Activated CD4-positive, alpha-beta T cell treated with anti-CD3 and anti-CD28 coated beads, Interleukin-2, amount 50 U/mL, for 16 hours (primary cell): ENCODE results near the gene CDK6.
"Not testable (repeated sequence)": the region's sequence is repeated elsewhere in the genome, so short reads cannot be mapped to it uniquely, and the experiment has no call there.

Experiments used
- DNase-seq: peaks from one replicate; pipeline ENCODE4 v3.0.0-alpha.2; 2020

Gene CDK6

DNA sequence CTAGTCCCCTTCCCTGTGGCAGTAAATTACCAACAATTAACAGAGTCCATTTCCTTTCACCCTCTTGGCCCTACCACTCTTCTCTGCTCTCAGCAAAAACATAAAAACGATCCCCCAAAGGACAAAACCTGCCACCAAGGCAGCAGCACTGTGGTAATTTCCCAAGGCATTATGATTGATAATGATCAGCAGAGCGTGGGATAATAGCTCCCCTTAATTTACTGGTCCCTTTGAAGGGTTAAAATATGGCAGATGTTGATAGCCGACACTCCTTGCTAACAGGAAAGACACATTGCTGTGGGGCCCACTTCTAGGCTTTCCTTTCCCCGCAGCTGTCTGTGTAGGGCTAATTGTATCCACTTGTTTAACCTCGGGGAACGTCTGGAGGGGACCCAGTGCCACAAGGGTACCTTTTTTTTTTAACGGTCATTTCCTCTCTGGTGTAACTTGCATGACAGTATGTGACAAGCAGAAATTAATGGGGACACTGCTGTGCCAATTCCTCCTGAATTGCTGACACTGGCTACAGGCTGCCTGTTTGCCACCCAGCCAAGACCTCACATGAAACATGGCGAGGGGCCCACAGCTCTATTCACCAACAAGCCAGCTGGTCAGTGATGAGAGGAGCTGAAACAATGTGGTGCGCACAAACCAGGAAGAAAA lies 81.3 kb downstream of the CDK6 start:
- DNase-seq, result no peak

DNA sequence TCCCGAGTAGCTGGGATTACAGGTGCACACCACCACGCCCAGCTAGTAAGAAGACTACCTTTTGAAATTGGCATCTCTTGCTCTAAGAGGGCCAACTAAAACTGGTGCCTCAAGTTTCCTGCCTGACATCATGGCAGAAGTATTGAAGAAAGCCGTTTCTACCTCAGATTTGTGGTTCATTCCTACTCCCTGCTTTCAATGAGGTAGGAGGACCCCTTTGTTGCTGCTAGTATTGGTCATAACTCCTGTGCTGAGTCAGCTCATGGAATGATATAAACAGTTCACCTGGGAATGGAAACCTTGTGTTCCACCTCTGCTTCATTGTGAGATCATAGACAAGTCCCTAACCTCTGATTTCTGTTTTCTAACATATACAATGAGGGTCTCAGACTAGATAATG lies 82.8 kb downstream of the CDK6 start:
- DNase-seq, result no peak

DNA sequence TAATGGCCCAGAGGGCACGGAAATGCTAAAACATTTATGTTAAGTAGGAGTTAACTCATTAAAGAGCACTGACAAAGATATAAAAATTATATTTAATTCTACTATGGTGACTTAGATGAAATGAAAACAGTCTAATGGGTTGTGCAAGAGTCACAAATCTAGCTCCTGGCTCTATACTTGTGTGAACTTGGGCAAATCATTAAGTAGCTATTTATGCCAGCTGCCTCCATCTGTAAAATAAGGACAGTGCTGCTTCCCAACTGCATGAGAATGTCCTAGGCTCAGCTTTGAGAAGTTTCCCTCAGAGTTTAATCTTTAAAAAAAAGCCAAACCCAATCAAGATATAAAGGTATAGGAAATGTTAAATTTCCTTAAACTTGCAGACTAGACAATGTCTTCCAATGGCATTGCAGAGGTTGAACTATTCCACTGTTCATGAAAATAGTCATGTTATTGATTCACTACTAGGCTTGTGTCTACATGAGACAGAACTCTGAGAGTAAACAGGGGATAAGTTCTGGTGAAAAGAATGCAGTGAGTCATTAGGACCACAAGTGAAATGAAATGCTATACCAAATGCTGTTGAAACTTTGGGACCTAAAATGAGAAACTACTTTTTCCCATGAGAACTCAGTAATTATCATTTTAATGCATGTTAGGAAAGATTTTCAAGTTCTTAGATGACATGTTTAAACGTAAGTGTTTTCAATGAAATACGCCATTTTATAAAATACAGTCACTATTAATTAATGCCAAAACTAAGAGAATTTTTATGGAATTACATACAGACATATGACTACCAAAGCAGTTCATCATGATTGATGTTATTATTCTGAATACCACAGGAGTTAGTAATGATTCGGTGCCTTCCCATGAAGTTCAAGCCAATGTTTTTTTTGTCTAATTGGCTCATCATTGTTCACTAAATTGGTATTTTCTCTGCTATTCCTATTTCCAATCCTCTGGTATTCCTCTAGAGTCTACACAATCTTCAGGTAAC lies 84.2 kb downstream of the CDK6 start:
- no peak for DNase-seq

DNA sequence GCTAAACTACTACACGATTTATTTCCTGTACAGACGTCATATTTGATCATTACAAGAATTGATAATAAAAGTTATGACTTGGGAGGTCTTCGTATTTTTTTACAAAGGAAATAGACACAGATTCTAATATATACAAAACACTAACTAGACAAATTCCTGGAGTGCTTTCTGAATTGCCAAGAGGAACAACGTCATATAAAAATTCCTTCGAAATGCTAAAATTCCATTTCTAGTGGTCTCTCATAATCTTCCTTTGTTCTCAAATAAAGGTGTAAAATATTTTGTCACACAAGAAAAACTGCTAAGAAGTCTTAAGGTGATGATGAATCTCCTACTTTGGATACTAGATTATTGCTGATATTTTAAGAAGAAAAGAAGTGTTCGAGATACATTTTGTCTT lies 85.4 kb downstream of the CDK6 start:
- no peak for DNase-seq

DNA sequence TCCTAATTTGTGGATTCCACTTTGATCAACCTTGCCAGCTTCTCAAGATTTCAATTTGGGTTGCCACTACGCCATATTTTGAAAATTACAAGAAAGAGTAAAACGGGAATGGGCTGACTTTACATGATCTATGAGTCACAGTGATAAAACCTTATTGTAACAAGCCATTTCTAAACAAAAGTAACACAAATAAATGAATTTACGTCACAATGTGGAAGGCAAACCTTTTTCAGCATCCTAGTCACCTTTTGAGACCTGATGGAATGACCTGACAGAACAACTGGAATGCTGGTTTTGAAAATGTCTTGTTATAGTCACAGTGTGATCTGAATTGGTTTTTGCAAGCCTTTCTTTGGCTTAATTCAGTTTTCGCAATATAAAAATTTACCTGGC lies 85.9 kb downstream of the CDK6 start:
- no peak for DNase-seq

DNA sequence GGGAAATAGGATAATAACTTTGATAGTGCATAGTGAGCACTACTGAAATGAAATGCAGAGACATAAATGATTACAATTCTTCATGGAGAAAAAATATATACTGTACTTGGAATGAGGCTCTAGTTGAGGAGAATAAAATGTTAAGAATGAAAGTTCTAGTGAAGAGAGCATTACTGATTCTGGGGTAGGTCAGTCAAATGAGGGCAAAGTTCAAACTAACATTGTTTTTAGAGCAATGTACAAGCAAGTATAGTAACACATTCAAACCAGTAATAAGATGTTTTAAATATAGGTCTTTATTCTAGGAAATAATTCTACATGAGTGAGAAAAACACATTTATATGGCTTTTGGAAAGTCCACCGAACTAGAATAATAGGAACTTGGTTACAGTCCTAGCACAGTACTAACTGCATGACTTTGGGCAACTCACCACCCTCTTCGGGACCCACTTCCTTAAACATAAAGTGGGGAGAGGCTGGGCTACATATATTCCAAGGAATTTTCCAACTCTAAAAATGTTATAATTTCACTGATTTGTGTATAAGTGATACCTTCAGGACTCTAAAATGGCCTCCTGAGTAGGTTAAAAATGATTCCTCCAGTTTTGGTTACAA lies 86.4 kb downstream of the CDK6 start:
- DNase-seq, result no peak

DNA sequence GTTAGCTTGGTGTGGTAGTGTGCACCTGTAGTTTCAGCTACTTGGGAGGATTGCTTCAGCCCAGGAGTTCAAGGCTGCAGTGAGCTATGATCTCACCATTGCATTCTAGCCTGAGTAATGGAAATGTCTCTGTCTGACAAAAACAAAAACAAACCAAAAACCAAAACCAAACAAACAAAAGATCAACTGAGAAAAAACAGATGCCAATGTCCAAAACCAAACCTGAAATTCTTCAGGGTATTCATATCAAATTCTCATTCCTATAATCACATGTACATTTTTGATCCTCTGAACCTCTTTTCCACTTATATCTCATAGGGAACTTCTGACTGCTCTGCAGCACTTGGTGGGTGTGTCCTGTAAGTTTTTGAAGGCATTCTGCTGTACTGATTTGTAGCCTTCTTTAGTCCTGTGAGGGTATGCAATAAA lies 87.0 kb downstream of the CDK6 start:
- no peak for DNase-seq

DNA sequence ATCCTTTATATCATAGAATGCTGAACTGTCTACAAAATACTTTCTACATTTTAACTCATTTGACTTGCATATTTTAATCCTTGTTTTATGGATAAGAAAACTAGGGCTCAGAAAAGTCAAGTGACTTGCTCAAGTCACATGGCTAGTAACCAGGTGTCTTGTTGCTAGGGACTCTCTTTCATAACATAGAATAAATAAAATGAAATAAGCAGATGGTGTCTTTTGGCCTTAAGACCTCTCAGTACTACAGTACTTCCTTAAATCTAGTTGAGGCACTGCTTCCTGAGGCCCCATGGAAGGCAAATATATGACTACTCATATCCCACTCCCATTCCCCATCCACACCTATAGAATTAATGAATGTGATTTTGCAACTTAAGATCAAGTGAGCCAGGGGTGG lies 87.9 kb downstream of the CDK6 start:
- DNase-seq, result no peak

DNA sequence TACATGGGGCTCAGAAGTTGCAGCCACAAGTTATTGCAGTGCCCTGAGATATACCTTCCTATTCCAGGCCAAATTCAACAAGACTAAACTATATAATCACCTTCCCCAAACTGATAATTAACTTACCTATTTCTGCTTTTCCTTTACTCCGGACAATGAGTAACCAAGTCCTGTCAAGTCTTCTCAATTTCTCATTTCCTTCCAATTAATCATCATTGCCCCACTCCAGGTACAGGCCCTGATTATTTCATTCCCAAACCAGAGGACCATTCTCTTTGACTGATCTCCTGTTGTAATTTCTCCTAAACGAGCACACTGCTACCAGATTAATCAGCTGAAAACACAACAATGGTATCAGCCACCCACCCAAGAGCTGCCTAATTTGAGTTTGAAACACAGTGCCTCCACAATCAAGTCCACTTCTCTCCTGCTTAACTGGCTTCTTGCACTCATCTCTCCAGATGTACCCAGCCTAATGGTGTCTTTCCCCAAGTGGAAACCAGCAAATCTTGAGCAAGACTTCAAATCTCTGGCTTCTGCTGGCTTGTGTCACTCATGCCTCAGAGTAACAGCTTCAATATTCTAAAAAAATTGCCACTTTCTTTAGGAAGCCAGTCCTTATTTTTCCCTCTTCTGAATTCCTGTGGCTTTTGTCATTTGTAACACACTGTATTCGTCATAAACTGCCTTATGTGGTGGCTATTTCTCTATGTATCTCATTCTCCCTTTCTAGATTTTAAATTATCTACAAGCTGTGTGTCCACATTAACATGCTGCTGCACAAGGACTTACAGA lies 89.1 kb downstream of the CDK6 start:
- no peak for DNase-seq

DNA sequence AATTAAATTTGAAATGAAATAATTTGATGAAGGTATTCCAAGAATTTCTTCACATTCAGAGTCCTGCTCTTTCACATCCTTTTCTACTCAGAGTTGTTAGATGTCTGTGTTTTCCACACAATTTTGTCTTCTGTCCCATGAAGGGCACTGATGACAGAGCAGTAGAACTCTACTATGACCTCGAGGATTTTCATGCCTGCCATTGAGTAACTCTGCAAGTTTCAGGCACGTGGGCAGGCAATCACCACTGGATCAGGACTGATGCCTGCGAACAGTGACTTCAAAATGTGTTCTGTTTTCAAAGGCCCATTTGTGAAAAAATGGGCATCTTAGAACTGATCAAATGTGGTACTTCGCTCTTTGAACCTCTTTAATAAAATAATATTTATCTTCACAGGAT lies 91.1 kb downstream of the CDK6 start:
- no peak for DNase-seq

DNA sequence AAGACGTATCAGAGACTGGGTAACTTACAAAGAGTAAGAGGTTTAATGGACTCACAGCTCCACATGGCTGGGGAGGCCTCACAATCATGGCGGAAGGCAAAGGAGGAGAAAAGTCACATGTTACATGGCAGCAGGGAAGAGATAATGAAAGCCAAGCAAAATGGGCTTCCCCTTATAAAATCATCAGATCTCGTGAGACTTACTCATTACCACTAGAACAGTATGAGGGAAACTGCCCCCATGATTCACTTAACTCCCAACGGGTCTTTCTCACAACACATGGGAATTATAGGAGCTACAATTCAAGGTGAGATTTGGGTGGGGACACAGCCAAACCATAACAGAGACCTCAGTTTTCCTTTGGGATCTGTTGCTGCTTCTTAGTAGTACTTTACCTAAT lies 92.2 kb downstream of the CDK6 start:
- DNase-seq, result not testable (repeated sequence)

DNA sequence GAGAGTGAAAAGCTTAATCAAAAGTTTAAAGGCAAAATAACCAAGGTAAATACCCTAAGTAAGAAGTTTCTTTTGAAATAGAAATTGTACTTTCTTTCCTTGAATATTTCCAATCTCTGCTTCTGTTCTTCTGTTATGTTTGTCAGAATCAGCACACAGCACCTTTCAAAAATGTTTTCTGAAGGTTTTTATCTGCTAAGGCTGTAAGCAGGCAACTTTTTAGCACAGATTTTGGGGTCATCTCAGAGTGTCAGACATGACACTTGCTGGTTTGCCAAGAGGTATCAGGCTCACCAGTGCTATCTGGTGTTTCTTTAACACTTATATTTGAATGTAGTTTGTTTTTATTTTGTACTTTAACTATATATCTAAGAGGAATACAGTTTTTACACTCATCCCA lies 94.2 kb downstream of the CDK6 start:
- DNase-seq, result no peak

DNA sequence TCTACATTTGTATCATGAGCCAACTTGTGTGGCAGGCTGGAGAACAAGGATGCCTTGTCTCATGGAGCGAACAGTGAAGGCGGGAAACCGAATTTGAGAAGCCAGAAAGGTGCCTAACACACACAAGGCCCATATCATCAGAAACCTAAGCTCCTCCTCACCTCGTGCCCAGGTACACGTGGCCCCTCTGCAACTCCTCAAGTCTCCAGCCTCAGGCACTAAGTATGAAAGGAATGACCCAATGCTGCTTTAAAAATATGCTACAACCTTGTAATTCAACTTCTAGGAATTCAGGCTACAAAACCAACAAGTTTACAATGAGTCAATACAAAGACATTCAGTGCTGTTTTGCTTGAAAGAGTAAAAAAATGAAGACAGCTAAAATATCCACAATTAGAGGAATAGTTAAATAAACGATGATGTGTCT lies 95.7 kb downstream of the CDK6 start:
- DNase-seq, result no peak

DNA sequence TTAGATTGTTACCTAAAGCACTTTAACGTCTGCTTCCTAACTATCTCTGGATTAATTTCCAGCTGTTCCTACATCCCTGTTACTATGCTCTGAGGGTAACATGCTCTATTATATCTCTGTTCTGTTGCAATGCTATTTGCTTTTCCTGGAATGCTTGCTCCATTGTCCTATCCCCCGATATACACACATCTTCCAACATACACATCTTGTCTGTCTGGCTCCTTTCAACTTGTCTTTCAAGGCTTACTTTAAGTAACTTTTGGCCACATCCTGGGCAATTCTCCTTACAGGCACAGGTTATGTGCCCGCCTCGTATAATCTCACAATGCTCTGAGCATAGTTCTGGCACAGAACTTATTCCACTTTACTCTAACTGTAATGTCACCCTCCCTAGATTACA lies 96.2 kb downstream of the CDK6 start:
- DNase-seq, result no peak

DNA sequence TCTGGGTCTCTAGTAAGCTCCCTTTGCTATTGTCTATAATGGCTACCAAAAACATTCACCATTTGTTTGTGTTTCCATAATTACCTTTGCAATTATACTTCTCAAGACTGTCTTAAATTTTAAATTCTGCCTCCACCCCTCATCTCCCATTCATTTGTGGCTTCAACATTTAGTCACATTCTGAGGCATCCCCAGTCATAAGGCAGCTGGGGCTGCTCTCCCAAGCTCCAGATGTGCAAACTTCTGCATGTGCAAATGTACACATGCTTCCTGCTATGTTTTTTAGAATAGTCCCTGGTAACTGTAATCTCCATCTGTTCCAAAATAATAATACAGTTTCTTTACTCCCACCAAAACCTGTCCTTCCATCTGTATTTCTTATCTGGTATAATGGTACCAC lies 97.3 kb downstream of the CDK6 start:
- peak; percentile 51 for DNase-seq

DNA sequence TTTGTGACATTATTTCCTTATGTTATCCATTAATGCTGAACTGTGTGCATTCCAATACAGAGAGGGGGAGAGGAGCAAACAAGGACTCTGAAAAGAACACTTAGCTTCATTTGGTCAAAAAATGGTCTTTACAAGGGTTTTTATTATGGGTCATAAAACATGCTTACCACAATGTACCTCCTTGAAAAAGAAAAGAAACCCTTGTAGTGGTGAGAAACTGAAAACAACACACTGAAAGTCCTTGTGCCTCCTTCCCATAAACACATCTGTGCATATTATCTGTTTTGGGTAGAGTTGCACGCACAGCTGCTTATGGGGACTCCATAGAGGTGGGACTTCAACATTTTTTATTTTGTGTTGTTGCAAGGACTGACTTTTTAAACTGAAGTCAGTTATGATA lies 98.7 kb downstream of the CDK6 start:
- no peak for DNase-seq

DNA sequence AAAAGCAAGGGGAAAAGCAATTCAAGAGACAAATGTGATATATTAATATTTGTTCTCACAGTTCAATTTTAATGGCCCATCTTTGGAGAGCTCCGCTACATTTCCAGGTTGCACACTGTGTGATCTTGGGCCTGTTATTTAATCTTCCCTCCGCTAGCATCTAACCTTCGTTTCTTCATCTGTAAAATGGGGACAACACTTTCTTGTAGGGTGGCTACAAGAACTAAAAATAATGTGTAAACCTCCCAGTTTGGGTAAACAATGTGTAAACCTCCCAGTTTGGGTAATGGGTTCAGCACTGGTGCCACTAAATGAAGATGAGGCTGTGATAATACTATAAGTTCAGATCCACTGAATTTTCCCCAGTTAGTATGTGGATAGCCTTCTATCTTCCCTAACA lies 99.5 kb downstream of the CDK6 start:
- DNase-seq, result no peak

DNA sequence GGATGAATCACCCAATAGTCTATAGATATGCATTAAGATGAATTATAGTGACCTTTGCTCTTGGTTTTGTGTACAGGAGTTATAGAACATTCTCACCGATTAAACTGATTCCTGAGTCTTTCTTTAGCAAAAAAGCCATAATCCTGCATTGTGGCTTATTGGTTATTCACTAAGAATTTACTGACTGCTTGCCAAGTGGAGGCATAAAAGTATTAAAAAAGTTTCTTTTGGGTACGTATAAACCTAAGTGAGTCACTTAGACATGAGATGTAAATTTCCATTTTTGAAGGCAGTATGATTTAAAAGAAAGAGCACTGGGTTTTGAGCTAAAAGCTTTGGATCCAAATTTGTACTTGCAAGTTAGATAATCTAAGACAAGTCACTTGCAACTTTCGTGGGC lies 100.7 kb downstream of the CDK6 start:
- no peak for DNase-seq

DNA sequence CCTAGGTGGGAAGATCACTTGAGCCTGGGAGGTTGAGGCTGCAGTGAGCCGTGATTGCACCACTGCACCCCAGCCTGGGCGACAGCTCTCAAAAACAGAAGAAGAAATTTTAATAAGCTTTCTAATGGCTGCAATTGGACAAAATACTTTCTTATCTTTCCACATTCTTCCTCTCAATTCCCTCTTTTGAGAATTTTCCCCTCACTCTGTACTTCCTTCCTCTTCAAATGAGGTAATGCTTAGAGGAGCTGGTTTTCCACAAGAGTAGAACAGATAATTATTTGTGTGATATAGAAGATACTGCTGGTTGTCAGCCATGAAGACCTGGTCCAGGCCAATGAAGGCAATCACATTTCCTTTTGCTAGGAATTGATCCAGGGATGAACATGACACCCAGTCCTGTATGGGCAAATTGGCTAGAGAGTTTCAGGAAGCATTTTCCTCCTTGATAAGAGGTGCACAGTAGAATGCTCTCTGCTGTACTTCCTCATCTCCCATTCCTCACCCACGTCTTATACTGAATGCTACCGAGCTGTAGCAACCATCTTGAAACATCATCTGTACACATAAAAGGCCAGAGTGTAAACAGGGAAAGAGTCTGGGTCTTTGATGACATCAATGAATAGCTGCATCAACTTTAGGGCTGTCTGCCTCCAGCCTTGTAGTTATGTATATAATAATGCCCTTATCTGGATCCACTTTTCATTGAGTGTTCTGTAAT lies 103.9 kb downstream of the CDK6 start:
- DNase-seq, result no peak

DNA sequence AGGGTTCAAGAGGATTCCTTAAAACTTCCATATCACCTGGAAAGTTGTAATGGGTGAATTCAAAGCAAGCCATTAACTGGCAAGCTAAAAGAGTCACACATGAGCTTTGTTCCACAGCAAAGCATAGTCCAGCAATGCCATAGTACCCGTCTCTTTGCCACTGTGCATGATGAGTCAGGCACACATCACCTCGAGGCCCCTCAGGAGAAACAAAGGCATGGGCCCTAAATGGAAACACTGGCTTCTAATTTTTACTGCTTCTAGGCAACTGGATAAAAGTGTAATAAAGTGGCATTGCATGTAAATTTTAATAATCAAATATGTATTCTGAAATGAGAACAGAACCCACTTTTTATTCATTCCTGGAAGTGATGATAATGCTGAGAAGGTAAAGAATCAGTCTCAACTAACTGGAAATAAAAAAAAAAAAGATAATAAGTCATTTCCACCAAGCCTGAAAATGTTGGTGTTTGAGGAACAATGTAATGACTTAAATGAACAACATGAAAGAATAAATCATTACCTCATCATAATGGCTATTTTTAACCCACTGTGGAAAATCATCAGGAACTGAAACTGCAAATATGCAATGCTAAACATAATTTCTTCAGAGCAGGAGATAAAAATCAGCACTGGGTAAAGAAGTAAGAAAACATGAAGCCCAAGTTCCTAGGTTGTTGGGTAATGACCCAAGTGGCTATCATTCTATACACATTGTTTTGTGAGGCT lies 104.9 kb downstream of the CDK6 start:
- DNase-seq, result peak; percentile 58

DNA sequence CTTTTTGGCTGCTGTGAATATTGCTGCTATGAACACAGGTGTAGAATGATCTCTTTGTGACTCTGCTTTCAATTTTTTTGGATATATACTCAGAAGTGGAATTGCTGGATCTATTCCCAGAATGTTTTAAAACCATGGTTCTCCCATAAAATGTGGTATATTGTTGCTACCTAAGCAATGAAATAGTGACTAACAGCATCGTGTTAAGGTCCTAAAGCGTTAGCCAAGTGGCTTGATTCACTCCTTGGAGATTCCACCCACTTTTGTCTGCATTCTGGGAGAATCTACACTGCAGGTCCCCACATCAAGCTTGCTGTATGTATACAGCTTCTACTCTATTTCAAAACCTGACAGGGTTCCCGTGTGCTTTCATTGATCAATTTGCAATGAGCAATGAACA lies 105.6 kb downstream of the CDK6 start:
- DNase-seq, result no peak

DNA sequence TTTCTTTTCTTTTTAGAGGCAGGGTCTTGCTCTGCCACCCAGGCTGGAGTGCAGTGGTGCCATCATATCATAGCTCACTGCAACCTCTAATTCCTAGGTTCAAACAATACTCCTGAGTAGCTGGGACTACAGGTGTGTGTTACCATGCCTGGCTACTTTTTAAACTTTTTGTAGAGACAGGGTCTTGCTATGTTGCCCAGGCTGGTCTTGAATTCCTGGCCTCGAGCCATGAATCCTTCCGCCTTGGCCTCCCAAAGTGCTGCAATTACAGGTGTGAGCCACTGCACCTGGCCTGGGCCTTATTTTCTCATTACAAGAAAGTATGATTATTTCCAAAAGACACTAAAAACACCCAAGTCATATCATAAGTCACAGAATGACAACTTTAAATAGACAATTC lies 106.6 kb downstream of the CDK6 start:
- no peak for DNase-seq
